H1 (cell line): Measurements from ENCODE around the gene USB1. TPM values are rescaled to one million over a fixed set of nuclear protein-coding genes. Genes with fewer than 3 reads are reported as not detected.

ENCODE experiments used
- CTCF ChIA-PET: fragments of 300-600 bp; sonication (Branson Sonifier 250); formaldehyde crosslinking; loops from one replicate; lab custom pipeline; 2021; ENCODE audit not compliant: partially characterized antibody; lab: Charles Lee
- POLR2A ChIA-PET: fragments of 300-600 bp; sonication (Branson Sonifier 250); formaldehyde crosslinking; loops from one replicate; lab custom pipeline; 2021; ENCODE audit warnings: inconsistent platforms; ENCODE audit not compliant: partially characterized antibody; lab: Charles Lee
- DNase-seq, 2 experiments: peaks; one replicate each; pipeline versions ENCODE4 v3.0.0 to v3.0.0-alpha.2; 2010 to 2022; ENCODE audit warnings: low spot score in 2 of 2, low read depth in 1 of 2, mixed read lengths in 1 of 2
- FAIRE-seq: peaks from 2 replicates; lab custom pipeline; 2011; peaks lifted over from hg19 to GRCh38; lab: Jason Lieb, UNC
- H2AFZ ChIP-seq: 2 replicates; pipeline ENCODE4 v1.8.1; 2012; ENCODE audit warnings: low read length, inconsistent platforms
- H2AK5ac ChIP-seq: 2 replicates; pipeline ENCODE4 v1.6.1; 2013; ENCODE audit warnings: low read depth, low read length
- H2BK120ac ChIP-seq: replicated peaks from 2 replicates; pipeline ENCODE3; 2013; ENCODE audit warnings: low read depth, low read length, inconsistent platforms
- H2BK12ac ChIP-seq: 2 replicates; pipeline ENCODE4 v1.6.1; 2013; ENCODE audit warnings: low read depth, low read length
- H2BK15ac ChIP-seq: 2 replicates; pipeline ENCODE4 v1.6.1; 2013; ENCODE audit warnings: low read length
- H2BK20ac ChIP-seq: 2 replicates; pipeline ENCODE4 v1.6.1; 2013; ENCODE audit warnings: low read length
- H2BK5ac ChIP-seq: 2 replicates; pipeline ENCODE4 v1.6.1; 2013; ENCODE audit warnings: low read depth, low read length
- H3K14ac ChIP-seq: 2 replicates; pipeline ENCODE4 v1.6.1; 2013; ENCODE audit warnings: inconsistent platforms; ENCODE audit not compliant: insufficient read length
- H3K18ac ChIP-seq: 2 replicates; pipeline ENCODE4 v1.6.1; 2013; ENCODE audit warnings: low read length; ENCODE audit errors: extremely low read depth
- H3K23ac ChIP-seq: 2 replicates; pipeline ENCODE4 v1.6.1; 2013; ENCODE audit warnings: inconsistent platforms; ENCODE audit not compliant: insufficient read length
- H3K23me2 ChIP-seq: 2 replicates; pipeline ENCODE4 v1.6.1; 2013; ENCODE audit warnings: low read depth, low read length
- H3K27ac ChIP-seq: 2 replicates; pipeline ENCODE4 v1.6.1; 2011; ENCODE audit warnings: low read depth, low read length, inconsistent platforms
- H3K27me3 ChIP-seq, 4 experiments: replicated peaks in 1 of 4; 1 replicate in 1 of 4; 2 replicates in 3 of 4; pipeline versions ENCODE4 v1.6.1 to v1.8.1; 2011 to 2013; ENCODE audit warnings: low read length in 3 of 4, mild to moderate bottlenecking in 3 of 4, inconsistent platforms in 2 of 4, mixed read lengths in 2 of 4, moderate library complexity in 1 of 4; ENCODE audit not compliant: control insufficient read depth in 3 of 4, insufficient read depth in 3 of 4; ENCODE audit errors: extremely low read depth in 1 of 4
- H3K36me3 ChIP-seq, 4 experiments: 2 replicates each; pipeline versions ENCODE4 v1.6.1 to v1.8.1; 2011 to 2013; ENCODE audit warnings: mild to moderate bottlenecking in 4 of 4, low read length in 3 of 4, moderate library complexity in 2 of 4, control low read depth in 1 of 4, inconsistent platforms in 1 of 4; ENCODE audit not compliant: insufficient read depth in 4 of 4, control insufficient read depth in 2 of 4
- H3K4ac ChIP-seq: replicated peaks from 2 replicates; pipeline ENCODE3; 2013; ENCODE audit warnings: low read length, low read depth, mixed read lengths, inconsistent platforms; ENCODE audit not compliant: insufficient read length
- H3K4me1 ChIP-seq, 4 experiments: replicated peaks in 1 of 4; 1 replicate in 1 of 4; 2 replicates in 3 of 4; pipeline versions ENCODE4 v1.6.1 to v1.8.1; 2011 to 2013; ENCODE audit warnings: low read length in 3 of 4, inconsistent platforms in 2 of 4, mixed read lengths in 1 of 4; ENCODE audit not compliant: insufficient read depth in 4 of 4, control insufficient read depth in 3 of 4
- H3K4me2 ChIP-seq, 2 experiments: 2 replicates each; pipeline versions ENCODE4 v1.6.1 to v1.8.1; 2011 to 2013; ENCODE audit warnings: low read depth in 2 of 2, low read length in 2 of 2, control low read depth in 1 of 2, inconsistent platforms in 1 of 2, mild to moderate bottlenecking in 1 of 2; ENCODE audit not compliant: insufficient read depth in 1 of 2
- H3K4me3 ChIP-seq, 4 experiments: fragments of 200-600, 300-600 bp in 1 of 4; sonication (generic), shearing (Covaris generic), sonication (Bioruptor Twin) in 1 of 4; 2 replicates each; pipeline versions ENCODE4 v1.5.1 to v1.8.1; 2011 to 2016; ENCODE audit warnings: low read length in 4 of 4, low read depth in 3 of 4, control low read depth in 2 of 4, inconsistent platforms in 2 of 4, mild to moderate bottlenecking in 2 of 4, mixed read lengths in 1 of 4, moderate library complexity in 1 of 4; ENCODE audit not compliant: insufficient read depth in 2 of 4; ENCODE audit errors: extremely low read depth in 1 of 4
- H3K56ac ChIP-seq: replicated peaks from 2 replicates; pipeline ENCODE3; 2013; ENCODE audit warnings: low read depth, mild to moderate bottlenecking, mixed read lengths, low read length, inconsistent platforms; ENCODE audit not compliant: insufficient read length
- H3K79me1 ChIP-seq: 2 replicates; pipeline ENCODE4 v1.6.1; 2013; ENCODE audit warnings: low read depth, low read length, control low read depth
- H3K79me2 ChIP-seq, 2 experiments: 2 replicates each; pipeline versions ENCODE4 v1.6.1 to v1.8.1; 2012 to 2013; ENCODE audit warnings: low read length in 2 of 2, mild to moderate bottlenecking in 2 of 2, inconsistent platforms in 1 of 2; ENCODE audit not compliant: insufficient read depth in 2 of 2, control insufficient read depth in 1 of 2
- H3K9ac ChIP-seq, 4 experiments: replicated peaks in 1 of 4; 1 replicate in 1 of 4; 2 replicates in 3 of 4; pipeline versions ENCODE4 v1.6.1 to v1.8.1; 2011 to 2013; ENCODE audit warnings: low read depth in 3 of 4, low read length in 3 of 4, control low read depth in 2 of 4, mild to moderate bottlenecking in 2 of 4, moderate library complexity in 2 of 4, inconsistent platforms in 1 of 4; ENCODE audit errors: extremely low read depth in 1 of 4
- H3K9me3 ChIP-seq, 2 experiments: 2 replicates each; pipeline versions ENCODE4 v1.6.1 to v1.8.1; 2012 to 2013; ENCODE audit warnings: mild to moderate bottlenecking in 2 of 2, moderate library complexity in 2 of 2, control low read depth in 1 of 2, inconsistent platforms in 1 of 2, low read depth in 1 of 2, low read length in 1 of 2, mixed read lengths in 1 of 2; ENCODE audit not compliant: insufficient read depth in 2 of 2
- H4K20me1 ChIP-seq, 2 experiments: replicated peaks in 1 of 2; 2 replicates each; pipeline versions ENCODE3 to v1.8.1; 2011 to 2013; ENCODE audit warnings: inconsistent platforms in 2 of 2, low read length in 2 of 2, mild to moderate bottlenecking in 1 of 2; ENCODE audit not compliant: insufficient read depth in 2 of 2, control insufficient read depth in 1 of 2
- H4K5ac ChIP-seq: 2 replicates; pipeline ENCODE4 v1.6.1; 2013; ENCODE audit warnings: low read length, low read depth, mixed read lengths, inconsistent platforms; ENCODE audit not compliant: insufficient read length
- H4K8ac ChIP-seq: 2 replicates; pipeline ENCODE4 v1.8.0; 2013; ENCODE audit warnings: mild to moderate bottlenecking, moderate library complexity, low read length, inconsistent platforms; ENCODE audit not compliant: insufficient read depth; ENCODE audit errors: extremely low read depth
- H4K91ac ChIP-seq: replicated peaks from 2 replicates; pipeline ENCODE3; 2013; ENCODE audit warnings: low read length, mixed read lengths, inconsistent platforms; ENCODE audit not compliant: insufficient read length
- KDM4A ChIP-seq: IDR thresholded peaks from one replicate; pipeline ENCODE4 v1.7.1; 2012; ENCODE audit warnings: low read depth, mild to moderate bottlenecking, moderate library complexity, low read length, inconsistent platforms; ENCODE audit not compliant: severe bottlenecking
- WGBS, 2 experiments: shearing (Covaris generic) in 1 of 2; methylation state at CpG; one replicate each; pipeline versions ENCODE4 v1.1.6 to v1.1.7; 2013 to 2015; ENCODE audit warnings: low lambda C conversion rate in 2 of 2, mixed read lengths in 2 of 2, inconsistent platforms in 1 of 2, low coverage in 1 of 2, missing lambda C conversion rate in 1 of 2; ENCODE audit not compliant: insufficient replicate concordance in 2 of 2, insufficient coverage in 1 of 2, insufficient read length in 1 of 2; ENCODE audit errors: extremely low coverage in 1 of 2, missing lambda C conversion rate in 1 of 2; 5-methylcytosine and 5-hydroxymethylcytosine counted together
- polyA plus RNA-seq, 7 experiments: library from polyadenylated mRNA; depleted of rRNA in 3 of 7; stranded (reverse) in 5 of 7; unstranded in 2 of 7; fragments of >200 nt in 5 of 7; fragments of 200-250 nt in 2 of 7; gene quantifications; 1 replicate in 5 of 7; 2 replicates in 1 of 7; 4 replicates in 1 of 7; pipeline versions ENCODE4 v1.2.1 to v1.2.3, GENCODE V29; 2011 to 2013; ENCODE audit warnings: missing spikeins in 2 of 7, mixed read lengths in 2 of 7
- total RNA-seq: library from RNA; stranded (reverse); fragmentation: NEBNext Ultra II Directional; extraction: Animal tissue kit (Norgen Biotek cat#: 25700); gene quantifications from 2 replicates; pipeline ENCODE4 v1.2.1, GENCODE V29; 2021

Gene USB1
- total and polyA plus RNA-seq, 2 of the 8 experiments (the other 6 are each of a cell fraction or from before 2014, with no cell fraction given): 65.4 to 75.9 TPM

DNA sequence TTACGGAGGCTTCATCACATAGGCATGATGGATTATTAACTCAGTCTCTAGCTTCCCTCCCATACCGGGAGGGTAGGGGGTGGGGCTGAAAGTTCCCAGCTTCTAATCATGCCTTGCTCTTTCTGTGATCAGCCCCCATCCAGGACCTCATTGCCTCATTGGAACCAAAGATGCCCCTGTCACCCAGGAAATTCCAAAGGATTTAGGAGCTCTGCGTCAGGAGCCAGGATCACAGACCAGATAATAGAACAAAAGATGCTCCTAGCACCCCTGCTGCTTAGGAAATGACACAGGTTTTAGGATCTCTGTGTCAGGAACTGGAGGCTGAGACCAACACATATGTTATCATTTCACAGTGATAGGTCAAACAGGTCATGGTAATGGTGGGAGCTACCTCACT is 9.7 kb downstream of the USB1 start:
- Histone ChIP-seq H3K9ac (no peak overlapping the region), H2AK5ac (no peak overlapping the region), H3K18ac (no peak overlapping the region), H3K14ac (no peak overlapping the region), H2BK5ac (no peak overlapping the region), H3K79me2 (peaks cover 0 to 6% of the 10 kb centered on the region in 2 experiments; a peak in 1 of 4 replicates), H4K20me1 (peaks cover 0 to 2% of the 10 kb centered on the region in 2 experiments), H4K91ac (no peak overlapping the region), H3K23ac (no peak overlapping the region), H2BK120ac (no peak overlapping the region), H3K79me1 (no peaks in the 10 kb centered on the region), H4K5ac (no peak overlapping the region), H3K27me3 (no peaks in the 10 kb centered on the region), H3K27ac (no peak overlapping the region), H2AFZ (no peak overlapping the region), H3K36me3 (peaks cover 0 to 13% (median 1%) of the 10 kb centered on the region in 4 experiments; a peak in 5 of 8 replicates), H2BK12ac (no peak overlapping the region), H3K56ac (no peak overlapping the region), H3K4ac (no peak overlapping the region), H2BK15ac (no peak overlapping the region), H2BK20ac (no peak overlapping the region), H3K4me2 (no peak overlapping the region; a peak in 1 of 4 replicates), H3K4me1 (peaks cover 0 to 4% (median 1%) of the 10 kb centered on the region in 4 experiments; a peak in 3 of 7 replicates), H4K8ac (no peak overlapping the region), H3K4me3 (no peak overlapping the region), H3K23me2 (no peaks in the 10 kb centered on the region), H3K9me3 (no peaks in the 10 kb centered on the region)
- TF ChIP-seq KDM4A: no peak
- 76% methylated on average over 3 of the region's 3 CpGs; no CpG with 5 or more reads in 1 of the 2 experiments for WGBS, 2 experiments
- ChIA-PET POLR2A (interaction anchor here (0.7 to 1.6 kb wide), 4 partner anchors 10 to 118 kb away, joined by 3 to 7 read pairs (median 6); partner anchors contain the start of genes CFAP20, USB1 and ZNF319), CTCF (interaction anchor here (0.6 to 2.8 kb wide), 15 partner anchors 8 to 288 kb away, joined by 3 to 12 read pairs (median 4); partner anchors contain the start of genes USB1 and ZNF319)
- FAIRE-seq (no peak), DNase-seq (no peak)
